HepG2 (cell line): ENCODE results near the gene ATP1A2. TPM values are rescaled to one million over a fixed set of nuclear protein-coding genes. Genes with fewer than 3 reads are reported as not detected.

Source experiments
- ADNP ChIP-seq: sonication (generic); formaldehyde crosslinking; IDR thresholded peaks from 2 replicates; pipeline ENCODE4 v1.4.0; 2020; ENCODE audit warnings: missing genetic modification reagents
- AHR ChIP-seq: IDR thresholded peaks from 2 replicates; pipeline ENCODE4 v1.6.1; 2018; ENCODE audit warnings: missing genetic modification reagents, missing compliant biosample characterization
- ATAD3A ChIP-seq: sonication (generic); formaldehyde crosslinking; IDR thresholded peaks from 2 replicates; pipeline ENCODE4 v1.4.0; 2020; ENCODE audit warnings: missing genetic modification reagents
- EED ChIP-seq: sonication (generic); formaldehyde crosslinking; IDR thresholded peaks from 2 replicates; pipeline ENCODE4 v1.5.0; 2020; ENCODE audit warnings: mild to moderate bottlenecking, missing genetic modification reagents
- ELF3 ChIP-seq: IDR thresholded peaks from 2 replicates; pipeline ENCODE4 v1.6.1; 2016; ENCODE audit warnings: missing genetic modification reagents, missing compliant biosample characterization
- HES4 ChIP-seq: sonication (generic); formaldehyde crosslinking; IDR thresholded peaks from 2 replicates; pipeline ENCODE4 v1.9.0; 2021; ENCODE audit warnings: mild to moderate bottlenecking, missing genetic modification reagents, borderline replicate concordance
- SP2 ChIP-seq: sonication (generic); formaldehyde crosslinking; IDR thresholded peaks from 2 replicates; pipeline ENCODE4 v1.5.1; 2020; ENCODE audit warnings: mild to moderate bottlenecking, missing genetic modification reagents
- TRIM22 ChIP-seq: fragments of 450-650 bp; IDR thresholded peaks from 2 replicates; pipeline ENCODE4 v1.6.1; 2017
- UBTF ChIP-seq: sonication (generic); formaldehyde crosslinking; IDR thresholded peaks from 2 replicates; pipeline ENCODE4 v1.4.0; 2020; ENCODE audit warnings: mild to moderate bottlenecking, missing genetic modification reagents
- ZBTB1 ChIP-seq: sonication (generic); formaldehyde crosslinking; IDR thresholded peaks from 2 replicates; pipeline ENCODE4 v1.4.0; 2020; ENCODE audit warnings: missing genetic modification reagents, borderline replicate concordance
- ZNF160 ChIP-seq: sonication (generic); formaldehyde crosslinking; IDR thresholded peaks from 2 replicates; pipeline ENCODE4 v1.8.0; 2022; ENCODE audit warnings: mild to moderate bottlenecking, inconsistent platforms, missing genetic modification reagents
- ZNF318 ChIP-seq: sonication (generic); formaldehyde crosslinking; IDR thresholded peaks from 2 replicates; pipeline ENCODE4 v1.4.0; 2020; ENCODE audit warnings: mild to moderate bottlenecking, missing genetic modification reagents
- ZNF615 ChIP-seq: sonication (generic); formaldehyde crosslinking; IDR thresholded peaks from 2 replicates; pipeline ENCODE4 v1.5.0; 2020; ENCODE audit warnings: mild to moderate bottlenecking, missing genetic modification reagents, borderline replicate concordance
- polyA plus RNA-seq, 8 experiments: library from polyadenylated mRNA; depleted of rRNA in 3 of 8; stranded (reverse) in 7 of 8; unstranded in 1 of 8; fragments of >200 nt; fragmentation: Illumina TruSeq in 4 of 8; extraction: Trizol in 4 of 8; gene quantifications; 2 replicates each; pipeline versions ENCODE4 v1.2.1 to v1.2.3, GENCODE V29; 2011 to 2016; ENCODE audit warnings: low read depth in 4 of 8, missing spikeins in 1 of 8, mixed read lengths in 1 of 8; ENCODE audit not compliant: insufficient read depth in 1 of 8
- total RNA-seq, 5 experiments: library from RNA; depleted of rRNA; stranded (reverse); fragments of >200 nt; fragmentation: Illumina TruSeq; extraction: Trizol; gene quantifications; 2 replicates each; pipeline ENCODE4 v1.2.3, GENCODE V29; 2016; ENCODE audit warnings: low read depth in 1 of 5

ATP1A2 gene
- total and polyA plus RNA-seq, 2 of the 13 experiments (the other 11 are each of a cell fraction or from before 2014, with no cell fraction given): 0.16 TPM; not detected in 1

- TF ChIP-seq UBTF (CRISPR knock-in tag) (no peak), ZNF318 (no peak), ZBTB1 (CRISPR knock-in tag) (no peak), SP2 (CRISPR knock-in tag) (no peak), ZNF160 (CRISPR knock-in tag) (no peak), AHR (CRISPR knock-in tag) (no peak), ATAD3A (no peak), HES4 (CRISPR knock-in tag) (no peak), ELF3 (CRISPR knock-in tag) (no peak), EED (CRISPR knock-in tag) (no peak), ZNF615 (CRISPR knock-in tag) (no peak), TRIM22 (no peak), ADNP (CRISPR knock-in tag) (no peak)
These were observed 956 bp downstream of the ATP1A2 start (continued) for GRCh38 chr1:160116283-160117147.
